HG02610 (cell line): Measurements from ENCODE around the gene KCNK18.
A peak's percentile ranks its signal among the peaks of the same experiment; 100 is the strongest.
"Not testable (repeated sequence)": the region's sequence is repeated elsewhere in the genome, so short reads cannot be mapped to it uniquely, and the experiment has no call there.

Source experiments
- ATAC-seq: cut with Tn5 transposase; IDR thresholded peaks from one replicate; pipeline ENCODE4 v1.9.1; 2021; ENCODE audit warnings: mild to moderate bottlenecking, moderate library complexity; ENCODE audit not compliant: unreplicated experiment

The KCNK18 gene

GRCh38 chr10:117217196-117217761 lies 20.0 kb downstream of the KCNK18 start:
- peak; percentile 39 for ATAC-seq

- ATAC-seq = no peak
Measured at GRCh38 chr10:117218654-117219053, 21.4 kb downstream of the KCNK18 start.

DNA sequence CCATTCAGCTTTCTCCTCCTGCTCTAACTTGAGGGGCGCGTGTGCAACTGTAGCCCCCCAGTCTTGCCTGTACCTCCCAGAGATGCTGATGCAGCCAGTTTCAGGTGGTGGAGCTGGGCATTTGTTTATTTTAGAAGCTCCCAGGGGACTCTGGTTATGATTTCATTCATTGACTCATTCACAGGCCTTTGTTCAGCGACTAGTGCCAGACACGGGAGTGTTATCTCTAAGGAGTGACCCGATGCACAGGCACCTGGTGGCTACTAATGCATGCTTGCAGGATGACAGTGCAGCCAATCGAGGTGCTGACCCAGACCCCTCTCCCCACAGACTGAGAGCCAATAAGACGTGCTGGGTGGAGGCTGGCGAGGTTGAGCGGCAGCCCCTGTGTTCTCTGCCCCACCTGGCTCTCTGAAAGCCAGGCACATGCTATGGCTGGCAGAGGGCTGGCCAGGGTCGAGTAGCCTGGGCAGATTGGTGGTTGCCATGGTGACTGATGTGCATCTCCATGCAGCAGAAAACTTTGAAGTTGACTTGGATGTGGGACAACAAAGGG lies 23.9 kb downstream of the KCNK18 start:
- no peak for ATAC-seq

DNA sequence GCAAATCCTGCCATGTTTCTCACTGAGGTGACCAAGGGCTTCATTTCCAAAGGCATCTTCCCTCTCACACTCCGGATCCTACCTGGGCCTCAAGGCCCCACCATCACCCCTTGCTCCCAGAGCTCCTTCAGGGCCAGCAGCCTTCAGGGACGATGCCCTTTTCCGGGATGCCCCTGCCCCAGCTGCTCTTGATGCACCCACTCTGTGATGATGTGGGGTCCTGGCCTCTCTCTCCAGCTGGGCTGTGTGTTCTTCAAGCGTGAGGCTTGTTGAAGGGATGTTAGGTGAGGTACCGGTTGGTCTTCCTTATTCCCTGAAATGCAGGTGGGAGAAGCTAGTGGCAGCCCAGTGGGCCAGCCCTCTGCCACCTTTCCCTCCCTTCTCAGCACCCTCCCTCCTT lies 25.3 kb downstream of the KCNK18 start:
- ATAC-seq = no peak

- ATAC-seq = no peak
Measured at GRCh38 chr10:117222976-117223692, 25.8 kb downstream of the KCNK18 start.

- ATAC-seq = no peak
Measured at GRCh38 chr10:117223693-117224430, 26.6 kb downstream of the KCNK18 start.

GRCh38 chr10:117224881-117225280 lies 27.6 kb downstream of the KCNK18 start:
- ATAC-seq = no peak

- ATAC-seq = peak; percentile 51
Measured at GRCh38 chr10:117226813-117227451, 29.6 kb downstream of the KCNK18 start.

GRCh38 chr10:117228210-117228609 lies 30.9 kb downstream of the KCNK18 start:
- no peak for ATAC-seq

- ATAC-seq = not testable (repeated sequence)
Measured at GRCh38 chr10:117230107-117230506, 32.8 kb downstream of the KCNK18 start.

- no peak for ATAC-seq
Measured at GRCh38 chr10:117237401-117237991, 40.2 kb downstream of the KCNK18 start.

GRCh38 chr10:117239051-117239450 lies 41.8 kb downstream of the KCNK18 start:
- no peak for ATAC-seq

GRCh38 chr10:117239721-117240620 lies 42.7 kb downstream of the KCNK18 start:
- no peak for ATAC-seq

DNA sequence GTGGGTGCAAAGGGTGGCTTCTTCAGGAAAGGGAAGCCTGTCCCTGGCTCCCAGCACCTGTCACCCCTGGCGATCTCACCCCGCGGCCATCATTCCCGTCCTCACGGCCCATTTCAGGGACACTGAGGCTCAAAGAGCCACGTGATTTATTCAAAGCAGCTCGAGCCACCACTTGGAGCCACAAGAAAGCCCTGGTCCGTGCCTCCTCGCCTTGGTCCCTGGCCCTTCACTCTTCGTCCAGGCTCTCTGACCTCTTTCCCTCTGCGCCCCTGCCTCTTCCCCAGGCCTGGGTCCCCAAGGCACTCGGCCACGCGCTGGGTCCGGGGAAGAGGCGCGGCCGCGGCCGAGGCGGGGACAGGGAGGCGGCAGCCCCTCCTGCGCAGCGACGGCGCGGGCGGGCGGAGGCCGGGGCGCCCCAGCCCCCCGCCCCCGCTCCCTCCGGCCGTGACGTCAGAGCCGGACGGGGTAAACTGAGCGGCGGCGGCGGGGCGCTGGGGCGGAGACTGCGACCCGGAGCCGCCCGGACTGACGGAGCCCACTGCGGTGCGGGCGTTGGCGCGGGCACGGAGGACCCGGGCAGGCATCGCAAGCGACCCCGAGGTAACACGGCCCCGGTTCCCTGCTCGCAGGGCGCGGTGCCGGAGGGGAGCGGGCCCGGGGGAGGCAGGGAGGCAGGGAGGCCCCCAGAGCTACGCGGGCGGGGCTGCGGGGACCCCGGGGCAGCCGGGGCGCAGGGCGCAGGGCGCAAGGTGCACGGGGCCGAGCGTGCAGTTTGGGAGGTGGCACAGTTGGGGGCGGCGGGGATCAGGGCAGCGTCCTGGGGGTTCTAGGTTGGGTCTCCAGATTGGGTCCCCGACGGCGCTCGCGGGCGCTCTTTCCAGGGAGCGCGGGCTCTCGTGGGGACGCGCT lies 43.6 kb downstream of the KCNK18 start, which contains the start of gene SLC18A2:
SLC18A2 (plus strand) TSS at position 494 of the 909 bp plus-strand sequence. CDS start 580 bp downstream, outside the sequence.
- ATAC-seq = no peak

GRCh38 chr10:117241541-117242462 lies 44.5 kb downstream of the KCNK18 start:
- no peak for ATAC-seq

DNA sequence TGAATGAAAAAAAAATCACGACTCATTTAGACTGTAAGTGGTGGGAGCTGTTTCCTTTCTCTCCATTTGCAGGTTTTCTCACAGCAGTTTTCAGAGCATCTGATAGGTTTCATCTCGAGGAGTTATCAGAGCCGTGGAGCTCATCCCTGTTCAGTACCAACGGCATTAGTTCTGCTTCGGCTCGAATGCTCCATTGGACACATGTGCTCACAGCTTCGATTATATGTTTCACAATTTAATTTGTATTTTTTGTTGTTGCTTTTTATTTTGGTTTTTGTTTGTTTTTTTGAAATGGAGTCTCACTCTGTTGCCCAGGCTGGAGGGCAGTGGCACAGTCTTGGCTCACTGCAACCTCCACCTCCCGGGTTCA lies 45.2 kb downstream of the KCNK18 start:
- no peak for ATAC-seq

DNA sequence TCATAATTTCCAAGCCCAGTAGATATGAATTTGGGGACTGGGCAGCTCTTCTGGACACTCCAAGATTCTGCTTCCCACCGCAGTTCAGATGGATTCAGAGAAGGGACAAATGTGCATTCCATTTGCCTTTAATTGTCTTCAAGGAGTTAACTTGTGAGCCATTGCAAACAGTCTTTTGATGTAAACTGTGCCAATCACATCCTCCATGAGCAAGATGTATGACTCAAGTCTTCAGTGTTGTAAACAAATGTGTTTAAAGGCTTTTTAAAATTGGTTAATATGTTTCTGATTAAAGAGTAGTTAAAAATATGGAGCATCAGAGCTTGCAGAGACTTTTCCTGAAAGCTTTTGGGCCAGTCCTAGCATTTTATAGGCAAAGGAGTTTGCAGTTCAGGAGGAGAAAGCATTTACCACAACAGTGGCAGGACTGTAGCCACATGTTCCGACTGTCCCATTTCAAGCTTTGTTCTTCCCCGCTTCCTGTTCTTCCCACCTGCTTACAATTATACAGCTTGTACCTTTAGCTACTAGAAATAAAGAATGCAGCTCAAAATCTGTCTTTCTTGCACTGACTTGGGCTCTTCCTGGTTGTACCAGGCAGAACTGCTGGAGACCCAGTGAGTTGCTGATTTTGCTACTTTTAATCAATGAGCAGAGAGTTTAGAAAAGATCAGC lies 49.8 kb downstream of the KCNK18 start:
- no peak for ATAC-seq
